ENCODE data around the gene ERI2.

DNA sequence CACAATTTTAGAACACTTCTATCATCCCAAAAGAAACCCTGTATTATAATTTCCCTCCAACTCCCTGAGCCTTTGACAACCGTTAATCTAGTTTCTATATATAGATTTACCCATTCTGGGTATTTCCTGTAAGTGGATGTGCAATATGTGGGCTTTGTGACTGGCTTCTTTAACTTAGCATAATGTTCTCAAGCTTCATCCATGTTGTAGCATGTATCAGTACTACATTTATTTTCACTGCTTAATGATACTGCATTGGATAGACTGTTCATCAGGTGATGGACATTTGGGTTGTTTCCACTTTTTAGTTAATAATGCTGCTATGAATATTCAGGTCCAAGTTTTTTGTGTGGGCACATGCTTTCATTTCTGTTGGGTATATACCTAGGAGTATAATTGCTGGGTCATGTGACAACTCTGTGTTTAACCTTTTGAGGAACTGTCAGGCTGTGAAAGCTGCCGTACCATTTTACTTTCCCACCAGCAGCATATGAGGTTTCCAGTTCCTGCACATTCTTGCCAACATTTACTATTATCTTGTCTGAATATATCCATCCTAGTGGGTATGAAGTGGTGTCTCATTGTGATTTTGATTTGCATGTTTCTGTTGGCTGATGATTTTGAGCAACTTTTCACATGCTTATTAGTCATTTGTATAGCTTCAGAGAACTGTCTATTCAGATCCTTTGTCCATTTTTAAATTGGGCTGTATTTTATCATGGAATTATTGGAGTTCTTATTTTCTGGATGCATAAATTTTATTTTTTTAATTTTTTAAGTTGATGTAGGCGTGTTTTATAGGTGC, 16.5 kb upstream of the ERI2 start:
- TF ChIP-seq, protein P1, sequence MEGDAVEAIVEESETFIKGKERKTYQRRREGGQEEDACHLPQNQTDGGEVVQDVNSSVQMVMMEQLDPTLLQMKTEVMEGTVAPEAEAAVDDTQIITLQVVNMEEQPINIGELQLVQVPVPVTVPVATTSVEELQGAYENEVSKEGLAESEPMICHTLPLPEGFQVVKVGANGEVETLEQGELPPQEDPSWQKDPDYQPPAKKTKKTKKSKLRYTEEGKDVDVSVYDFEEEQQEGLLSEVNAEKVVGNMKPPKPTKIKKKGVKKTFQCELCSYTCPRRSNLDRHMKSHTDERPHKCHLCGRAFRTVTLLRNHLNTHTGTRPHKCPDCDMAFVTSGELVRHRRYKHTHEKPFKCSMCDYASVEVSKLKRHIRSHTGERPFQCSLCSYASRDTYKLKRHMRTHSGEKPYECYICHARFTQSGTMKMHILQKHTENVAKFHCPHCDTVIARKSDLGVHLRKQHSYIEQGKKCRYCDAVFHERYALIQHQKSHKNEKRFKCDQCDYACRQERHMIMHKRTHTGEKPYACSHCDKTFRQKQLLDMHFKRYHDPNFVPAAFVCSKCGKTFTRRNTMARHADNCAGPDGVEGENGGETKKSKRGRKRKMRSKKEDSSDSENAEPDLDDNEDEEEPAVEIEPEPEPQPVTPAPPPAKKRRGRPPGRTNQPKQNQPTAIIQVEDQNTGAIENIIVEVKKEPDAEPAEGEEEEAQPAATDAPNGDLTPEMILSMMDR (IDR thresholded peaks at IDR 0.05), result no peak
- TF ChIP-seq POLR2A (IDR thresholded peaks at IDR 0.05), result no peak

All from heart left ventricle (tissue), 13 donors.